Liver (tissue), 9 donors: ENCODE measurements around the gene SYCP2L. TPM values are rescaled to one million over a fixed set of nuclear protein-coding genes. Genes with fewer than 3 reads are reported as not detected.

ENCODE experiments used
- DNase-seq: peaks from one replicate; pipeline ENCODE4 v3.0.0-alpha.2; 2017; ENCODE audit warnings: low spot score
- H3K27ac ChIP-seq, 2 donors: one replicate each; pipeline ENCODE4 v1.7.0; 2013; ENCODE audit warnings: inconsistent platforms in 2 of 2, low read length in 2 of 2, control low read depth in 1 of 2, low read depth in 1 of 2, mild to moderate bottlenecking in 1 of 2
- H3K27me3 ChIP-seq, 4 donors: one replicate each; pipeline versions ENCODE4 v1.6.1 to v1.7.0; 2013; ENCODE audit warnings: low read length in 3 of 4, inconsistent platforms in 1 of 4, mild to moderate bottlenecking in 1 of 4, moderate library complexity in 1 of 4; ENCODE audit not compliant: control insufficient read depth in 4 of 4, insufficient read depth in 4 of 4
- H3K36me3 ChIP-seq, 4 donors: one replicate each; pipeline versions ENCODE4 v1.6.1 to v1.7.0; 2013; ENCODE audit warnings: low read length in 3 of 4, mild to moderate bottlenecking in 3 of 4, low read depth in 1 of 4, moderate library complexity in 1 of 4; ENCODE audit not compliant: control insufficient read depth in 4 of 4, insufficient read depth in 3 of 4
- H3K4me1 ChIP-seq, 4 donors: one replicate each; pipeline versions ENCODE4 v1.6.1 to v1.7.0; 2013; ENCODE audit warnings: low read length in 3 of 4, mild to moderate bottlenecking in 3 of 4, moderate library complexity in 1 of 4; ENCODE audit not compliant: control insufficient read depth in 4 of 4, insufficient read depth in 4 of 4
- H3K4me3 ChIP-seq, 3 donors: one replicate each; pipeline versions ENCODE4 v1.6.1 to v1.7.0; 2013; ENCODE audit warnings: low read length in 3 of 3, control low read depth in 1 of 3, low read depth in 1 of 3, mild to moderate bottlenecking in 1 of 3
- H3K9ac ChIP-seq, 2 donors: one replicate each; pipeline ENCODE4 v1.7.0; 2013; ENCODE audit warnings: low read length in 2 of 2, mild to moderate bottlenecking in 2 of 2, moderate library complexity in 2 of 2, control low read depth in 1 of 2, low read depth in 1 of 2
- H3K9me3 ChIP-seq, 4 donors: one replicate each; pipeline versions ENCODE4 v1.6.1 to v1.7.0; 2013; ENCODE audit warnings: low read length in 3 of 4; ENCODE audit not compliant: control insufficient read depth in 4 of 4
- EGR1 ChIP-seq, 2 donors: IDR thresholded peaks; 2 replicates each; pipeline ENCODE4 v1.6.1; 2016 to 2018; ENCODE audit warnings: antibody characterized with exemption in 2 of 2, low read depth in 2 of 2
- GABPA ChIP-seq, 2 donors: IDR thresholded peaks in 1 of 2; conservative IDR thresholded peaks in 1 of 2; 2 replicates each; pipeline ENCODE4 v1.6.1; 2016; ENCODE audit warnings: antibody characterized with exemption in 2 of 2, mild to moderate bottlenecking in 1 of 2, moderate library complexity in 1 of 2
- HNF4A ChIP-seq, 2 donors: conservative IDR thresholded peaks; 2 replicates each; pipeline ENCODE4 v1.6.1; 2016; ENCODE audit warnings: antibody characterized with exemption in 2 of 2, mild to moderate bottlenecking in 2 of 2
- NR2F2 ChIP-seq: IDR thresholded peaks from 2 replicates; pipeline ENCODE4 v1.6.1; 2016; ENCODE audit warnings: antibody characterized with exemption
- RAD21 ChIP-seq, 2 donors: IDR thresholded peaks; 2 replicates each; pipeline ENCODE4 v1.6.1; 2016; ENCODE audit warnings: antibody characterized with exemption in 2 of 2, mild to moderate bottlenecking in 2 of 2
- SP1 ChIP-seq: IDR thresholded peaks from 2 replicates; pipeline ENCODE4 v1.6.1; 2018; ENCODE audit warnings: antibody characterized with exemption, mild to moderate bottlenecking
- TAF1 ChIP-seq: conservative IDR thresholded peaks from 2 replicates; pipeline ENCODE4 v1.6.1; 2016; ENCODE audit warnings: antibody characterized with exemption, mild to moderate bottlenecking
- WGBS: extraction: QIAGEN DNeasy Blood & Tissue Kit; methylation state at CpG from one replicate; pipeline ENCODE4 v1.1.7; 2013; 5-methylcytosine and 5-hydroxymethylcytosine counted together
- polyA plus RNA-seq, 2 donors: library from polyadenylated mRNA; stranded (reverse) in 1 of 2; unstranded in 1 of 2; fragments of 200-250 nt in 1 of 2; fragments of >200 nt in 1 of 2; fragmentation: Nextera tagmentation in 1 of 2; extraction: Ambion mirVana in 1 of 2; gene quantifications; one replicate each; pipeline versions ENCODE4 v1.2.1 to v1.2.3, GENCODE V29; 2013 to 2015
- total RNA-seq, 2 donors: library from RNA; depleted of rRNA; stranded (reverse); fragments of >200 nt; gene quantifications; one replicate each; pipeline ENCODE4 v1.2.3, GENCODE V29; 2014
- TF ChIP-seq, protein P1 (sequence below): IDR thresholded peaks from 2 replicates; pipeline ENCODE4 v1.6.1; 2016; ENCODE audit warnings: antibody characterized with exemption, mild to moderate bottlenecking
- TF ChIP-seq, protein P2 (sequence below): fragments of 150-350 bp; IDR thresholded peaks from 2 replicates; pipeline ENCODE4 v1.5.1; 2017; ENCODE audit warnings: improper control_type of control experiment, low read depth, low read length; ENCODE audit not compliant: missing input control
- donor health status: healthy.
- donor health status: healthy.
- donor health status: healthy.
- donor health status: healthy.
- donor health status: healthy.

SYCP2L gene
- total and polyA plus RNA-seq, 4 donors: 0.28 to 0.33 TPM; not detected in 2

DNA sequence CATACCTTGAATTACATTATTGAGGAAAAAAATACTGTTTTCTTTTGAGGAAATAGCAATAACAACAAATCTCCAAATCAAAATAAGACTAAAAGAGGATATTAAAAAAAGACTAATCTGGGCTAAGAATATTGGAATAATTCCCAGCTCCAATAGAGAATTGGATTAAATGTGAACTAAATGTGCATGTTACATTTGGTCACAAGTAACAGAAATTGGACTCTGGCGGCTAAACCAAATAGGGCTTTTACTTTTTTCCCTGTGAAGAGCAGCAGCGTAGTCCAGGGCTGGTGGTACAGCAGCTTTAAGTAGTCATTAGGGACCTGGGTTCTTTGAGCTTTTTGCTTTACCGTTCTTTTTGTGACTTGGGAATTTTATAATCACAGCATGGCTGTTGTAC is 85.3 kb downstream of the SYCP2L start (continued):
- TF ChIP-seq, protein P1, sequence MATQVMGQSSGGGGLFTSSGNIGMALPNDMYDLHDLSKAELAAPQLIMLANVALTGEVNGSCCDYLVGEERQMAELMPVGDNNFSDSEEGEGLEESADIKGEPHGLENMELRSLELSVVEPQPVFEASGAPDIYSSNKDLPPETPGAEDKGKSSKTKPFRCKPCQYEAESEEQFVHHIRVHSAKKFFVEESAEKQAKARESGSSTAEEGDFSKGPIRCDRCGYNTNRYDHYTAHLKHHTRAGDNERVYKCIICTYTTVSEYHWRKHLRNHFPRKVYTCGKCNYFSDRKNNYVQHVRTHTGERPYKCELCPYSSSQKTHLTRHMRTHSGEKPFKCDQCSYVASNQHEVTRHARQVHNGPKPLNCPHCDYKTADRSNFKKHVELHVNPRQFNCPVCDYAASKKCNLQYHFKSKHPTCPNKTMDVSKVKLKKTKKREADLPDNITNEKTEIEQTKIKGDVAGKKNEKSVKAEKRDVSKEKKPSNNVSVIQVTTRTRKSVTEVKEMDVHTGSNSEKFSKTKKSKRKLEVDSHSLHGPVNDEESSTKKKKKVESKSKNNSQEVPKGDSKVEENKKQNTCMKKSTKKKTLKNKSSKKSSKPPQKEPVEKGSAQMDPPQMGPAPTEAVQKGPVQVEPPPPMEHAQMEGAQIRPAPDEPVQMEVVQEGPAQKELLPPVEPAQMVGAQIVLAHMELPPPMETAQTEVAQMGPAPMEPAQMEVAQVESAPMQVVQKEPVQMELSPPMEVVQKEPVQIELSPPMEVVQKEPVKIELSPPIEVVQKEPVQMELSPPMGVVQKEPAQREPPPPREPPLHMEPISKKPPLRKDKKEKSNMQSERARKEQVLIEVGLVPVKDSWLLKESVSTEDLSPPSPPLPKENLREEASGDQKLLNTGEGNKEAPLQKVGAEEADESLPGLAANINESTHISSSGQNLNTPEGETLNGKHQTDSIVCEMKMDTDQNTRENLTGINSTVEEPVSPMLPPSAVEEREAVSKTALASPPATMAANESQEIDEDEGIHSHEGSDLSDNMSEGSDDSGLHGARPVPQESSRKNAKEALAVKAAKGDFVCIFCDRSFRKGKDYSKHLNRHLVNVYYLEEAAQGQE: no peak
- TF ChIP-seq GABPA (IDR thresholded peaks at IDR 0.05 in 1 of 2, conservative IDR thresholded peaks at IDR 0.05 in 1 of 2): no peak

DNA sequence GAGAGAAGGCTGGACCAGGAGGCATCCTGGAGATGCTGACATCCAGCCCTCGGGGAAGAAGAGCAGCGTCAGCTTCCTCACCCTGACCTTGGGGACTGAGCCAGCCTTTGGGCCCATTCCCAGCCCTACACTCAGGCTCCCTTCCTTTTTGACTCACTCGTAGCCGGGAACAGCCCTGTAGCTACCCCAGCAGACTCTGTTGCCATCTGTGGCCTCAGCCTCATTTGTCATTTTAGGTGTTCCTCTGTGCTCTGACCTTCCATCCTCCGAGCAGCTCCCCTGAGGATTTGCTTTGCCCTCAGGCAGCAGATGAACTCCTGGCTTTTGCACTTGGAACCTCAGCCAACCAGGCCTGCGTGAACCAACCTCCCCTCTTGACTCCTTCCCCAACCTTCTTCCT is 89.7 kb downstream of the SYCP2L start:
- Histone ChIP-seq H3K9me3 (no peaks in the 10 kb centered on the region), H3K36me3 (no peaks in the 10 kb centered on the region), H3K9ac (no peak overlapping the region), H3K27ac (no peak overlapping the region), H3K4me1 (no peaks in the 10 kb centered on the region), H3K27me3 (no peaks in the 10 kb centered on the region), H3K4me3 (no peak overlapping the region)
- 74% methylated on average over 6 of the region's 6 CpGs for WGBS
- DNase-seq: no peak
- TF ChIP-seq, protein P2, sequence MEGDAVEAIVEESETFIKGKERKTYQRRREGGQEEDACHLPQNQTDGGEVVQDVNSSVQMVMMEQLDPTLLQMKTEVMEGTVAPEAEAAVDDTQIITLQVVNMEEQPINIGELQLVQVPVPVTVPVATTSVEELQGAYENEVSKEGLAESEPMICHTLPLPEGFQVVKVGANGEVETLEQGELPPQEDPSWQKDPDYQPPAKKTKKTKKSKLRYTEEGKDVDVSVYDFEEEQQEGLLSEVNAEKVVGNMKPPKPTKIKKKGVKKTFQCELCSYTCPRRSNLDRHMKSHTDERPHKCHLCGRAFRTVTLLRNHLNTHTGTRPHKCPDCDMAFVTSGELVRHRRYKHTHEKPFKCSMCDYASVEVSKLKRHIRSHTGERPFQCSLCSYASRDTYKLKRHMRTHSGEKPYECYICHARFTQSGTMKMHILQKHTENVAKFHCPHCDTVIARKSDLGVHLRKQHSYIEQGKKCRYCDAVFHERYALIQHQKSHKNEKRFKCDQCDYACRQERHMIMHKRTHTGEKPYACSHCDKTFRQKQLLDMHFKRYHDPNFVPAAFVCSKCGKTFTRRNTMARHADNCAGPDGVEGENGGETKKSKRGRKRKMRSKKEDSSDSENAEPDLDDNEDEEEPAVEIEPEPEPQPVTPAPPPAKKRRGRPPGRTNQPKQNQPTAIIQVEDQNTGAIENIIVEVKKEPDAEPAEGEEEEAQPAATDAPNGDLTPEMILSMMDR: no peak
- TF ChIP-seq RAD21 (IDR thresholded peaks at IDR 0.05) (no peak), NR2F2 (no peak), EGR1 (IDR thresholded peaks at IDR 0.05; ENCODE audit: low read depth in 2 of 2) (no peak), HNF4A (conservative IDR thresholded peaks at IDR 0.05) (no peak)
- TF ChIP-seq, protein P1: no peak

DNA sequence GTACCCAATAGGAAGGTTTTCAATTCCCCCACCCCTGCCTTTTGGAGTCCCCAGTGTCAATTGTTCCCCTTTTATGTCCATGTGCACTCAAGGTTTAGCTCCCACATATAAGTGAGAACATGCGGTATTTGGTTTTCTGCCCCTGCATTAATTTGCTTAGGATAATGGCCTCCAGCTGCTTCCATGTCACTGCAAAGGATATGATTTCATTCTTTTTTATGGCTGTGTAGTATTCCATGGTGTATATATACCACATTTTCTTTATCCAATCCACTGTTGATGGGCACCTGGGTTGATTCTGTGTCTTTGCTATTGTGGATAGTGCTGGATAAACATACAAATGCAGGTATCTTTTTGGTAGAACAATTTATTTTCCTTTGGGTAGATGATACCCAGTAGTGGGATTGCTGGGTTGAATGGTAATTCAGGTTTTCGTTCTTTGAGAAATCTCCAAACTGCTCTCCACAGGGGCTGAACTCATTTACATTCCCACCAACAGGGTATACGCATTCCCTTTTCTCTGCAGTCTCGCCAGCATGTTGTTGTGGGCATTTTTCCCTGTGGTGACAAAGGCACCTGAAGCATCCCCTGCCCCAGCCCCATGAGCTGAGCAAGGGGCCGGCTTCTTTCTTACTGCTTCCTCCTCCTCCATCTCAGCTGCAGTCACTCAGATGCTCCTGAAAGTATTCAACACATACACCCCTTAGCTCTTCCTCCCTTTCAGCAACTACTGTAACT is 90.5 kb downstream of the SYCP2L start:
- Histone ChIP-seq H3K4me1 (no peaks in the 10 kb centered on the region), H3K9me3 (no peaks in the 10 kb centered on the region), H3K27me3 (no peaks in the 10 kb centered on the region), H3K9ac (no peak overlapping the region), H3K27ac (no peak overlapping the region), H3K4me3 (no peak overlapping the region), H3K36me3 (peaks cover 0 to 3% (median 0%) of the 10 kb centered on the region in 4 donors)
- no peak for DNase-seq
- TF ChIP-seq SP1: no peak
- no peak for TF ChIP-seq TAF1
- WGBS: 93% methylated on average over 5 of the region's 5 CpGs
